Measurements from ENCODE around the gene PRSS22.

GRCh38 chr16:2848933-2849725 lies 8.8 kb downstream of the PRSS22 start:
- TF ChIP-seq, protein P1, sequence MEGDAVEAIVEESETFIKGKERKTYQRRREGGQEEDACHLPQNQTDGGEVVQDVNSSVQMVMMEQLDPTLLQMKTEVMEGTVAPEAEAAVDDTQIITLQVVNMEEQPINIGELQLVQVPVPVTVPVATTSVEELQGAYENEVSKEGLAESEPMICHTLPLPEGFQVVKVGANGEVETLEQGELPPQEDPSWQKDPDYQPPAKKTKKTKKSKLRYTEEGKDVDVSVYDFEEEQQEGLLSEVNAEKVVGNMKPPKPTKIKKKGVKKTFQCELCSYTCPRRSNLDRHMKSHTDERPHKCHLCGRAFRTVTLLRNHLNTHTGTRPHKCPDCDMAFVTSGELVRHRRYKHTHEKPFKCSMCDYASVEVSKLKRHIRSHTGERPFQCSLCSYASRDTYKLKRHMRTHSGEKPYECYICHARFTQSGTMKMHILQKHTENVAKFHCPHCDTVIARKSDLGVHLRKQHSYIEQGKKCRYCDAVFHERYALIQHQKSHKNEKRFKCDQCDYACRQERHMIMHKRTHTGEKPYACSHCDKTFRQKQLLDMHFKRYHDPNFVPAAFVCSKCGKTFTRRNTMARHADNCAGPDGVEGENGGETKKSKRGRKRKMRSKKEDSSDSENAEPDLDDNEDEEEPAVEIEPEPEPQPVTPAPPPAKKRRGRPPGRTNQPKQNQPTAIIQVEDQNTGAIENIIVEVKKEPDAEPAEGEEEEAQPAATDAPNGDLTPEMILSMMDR (conservative IDR thresholded peaks at IDR 0.05; ENCODE audit: low read length) = no peak
- no peak for TF ChIP-seq EZH2phosphoT487 (IDR thresholded peaks at IDR 0.05; ENCODE audit: borderline replicate concordance)
